GM23338 (cell line): Measurements from ENCODE around the gene NEURL1B. TPM values are rescaled to one million over a fixed set of nuclear protein-coding genes. Genes with fewer than 3 reads are reported as not detected.

Experiments used
- ATAC-seq: fragments of 200-7000 bp; cut with Tn5 transposase; 3 replicates; pipeline ENCODE4 v1.9.1; 2020
- DNase-seq: peaks from one replicate; pipeline ENCODE4 v3.0.0-alpha.2; 2015; ENCODE audit warnings: low spot score
- H2AFZ ChIP-seq: fragments of 200-600 bp; sonication (generic); 2 replicates; pipeline ENCODE4 v1.8.0; 2016; ENCODE audit warnings: antibody characterized with exemption, mild to moderate bottlenecking, moderate library complexity
- H3F3A ChIP-seq: fragments of 200-600 bp; sonication (generic); replicated peaks from 2 replicates; pipeline ENCODE4 v1.8.0; 2017; ENCODE audit warnings: antibody characterized with exemption, mixed run types, low read depth
- H3K27ac ChIP-seq: fragments of 200-600 bp; sonication (generic); 2 replicates; pipeline ENCODE4 v1.6.1; 2016; ENCODE audit warnings: low read depth
- H3K27me3 ChIP-seq: fragments of 200-600 bp; sonication (generic); 2 replicates; pipeline ENCODE4 v1.8.0; 2016; ENCODE audit warnings: mild to moderate bottlenecking, mixed run types, moderate library complexity; ENCODE audit not compliant: insufficient read depth
- H3K36me3 ChIP-seq: fragments of 200-600 bp; sonication (generic); 2 replicates; pipeline ENCODE4 v1.8.0; 2016; ENCODE audit warnings: mild to moderate bottlenecking; ENCODE audit not compliant: insufficient read depth
- H3K4me1 ChIP-seq: fragments of 200-600 bp; sonication (generic); 2 replicates; pipeline ENCODE4 v1.8.0; 2016; ENCODE audit warnings: mild to moderate bottlenecking, moderate library complexity; ENCODE audit not compliant: insufficient read depth
- H3K4me2 ChIP-seq: fragments of 200-600 bp; sonication (generic); 2 replicates; pipeline ENCODE4 v1.7.1; 2017; ENCODE audit warnings: mixed run types
- H3K4me3 ChIP-seq: fragments of 200-600 bp; sonication (generic); 2 replicates; pipeline ENCODE4 v1.6.1; 2016; ENCODE audit warnings: mixed run types
- H3K79me2 ChIP-seq: fragments of 200-600 bp; sonication (generic); replicated peaks from 2 replicates; pipeline ENCODE4 v1.8.0; 2017; ENCODE audit warnings: mild to moderate bottlenecking; ENCODE audit not compliant: insufficient read depth
- H3K9me2 ChIP-seq: fragments of 200-600 bp; sonication (generic); 2 replicates; pipeline ENCODE4 v1.8.0; 2017; ENCODE audit not compliant: insufficient read depth
- H4K20me1 ChIP-seq: fragments of 200-600 bp; sonication (generic); replicated peaks from 2 replicates; pipeline ENCODE4 v1.8.0; 2017; ENCODE audit warnings: mild to moderate bottlenecking; ENCODE audit not compliant: insufficient read depth
- H3K27ac Mint-ChIP-seq: 2 replicates; pipeline ENCODE4 v1.8.0; 2020; ENCODE audit warnings: inconsistent platforms, mild to moderate bottlenecking, moderate library complexity, mixed read lengths
- H3K27me3 Mint-ChIP-seq: 3 replicates; pipeline ENCODE4 v1.8.0; 2022; ENCODE audit warnings: low read depth, mild to moderate bottlenecking, moderate library complexity, mixed read lengths, inconsistent platforms; ENCODE audit not compliant: insufficient read depth, poor library complexity
- H3K36me3 Mint-ChIP-seq: 3 replicates; pipeline ENCODE4 v1.8.0; 2021; ENCODE audit warnings: low read depth, mild to moderate bottlenecking, inconsistent platforms, moderate library complexity, mixed read lengths
- H3K4me1 Mint-ChIP-seq: 3 replicates; pipeline ENCODE4 v1.8.0; 2020; ENCODE audit warnings: mild to moderate bottlenecking, inconsistent platforms, mixed read lengths
- H3K4me3 Mint-ChIP-seq: 3 replicates; pipeline ENCODE4 v1.8.0; 2021; ENCODE audit warnings: moderate library complexity, mild to moderate bottlenecking, inconsistent platforms, mixed read lengths
- H3K9me3 Mint-ChIP-seq: 3 replicates; pipeline ENCODE4 v1.8.0; 2020; ENCODE audit warnings: moderate library complexity, mild to moderate bottlenecking, inconsistent platforms, mixed read lengths
- CREB1 ChIP-seq: fragments of 250-450 bp; sonication (Bioruptor Pico); IDR thresholded peaks from 2 replicates; pipeline ENCODE4 v1.5.0; 2020; ENCODE audit warnings: low read depth, mild to moderate bottlenecking, moderate library complexity
- EZH2 ChIP-seq: fragments of 200-600 bp; sonication (generic); IDR thresholded peaks from one replicate; pipeline ENCODE4 v1.8.0; 2017; ENCODE audit warnings: antibody characterized with exemption, mild to moderate bottlenecking, low read depth; ENCODE audit not compliant: unreplicated experiment
- EZH2phosphoT487 ChIP-seq: fragments of 200-600 bp; sonication (generic); IDR thresholded peaks from one replicate; pipeline ENCODE4 v1.8.1; 2018; ENCODE audit warnings: antibody characterized with exemption; ENCODE audit not compliant: unreplicated experiment
- NANOG ChIP-seq: IDR thresholded peaks from 2 replicates; pipeline ENCODE4 v1.6.1; 2016; ENCODE audit warnings: antibody characterized with exemption, borderline replicate concordance
- POLR2AphosphoS5 ChIP-seq: IDR thresholded peaks from 2 replicates; pipeline ENCODE4 v1.6.1; 2016; ENCODE audit warnings: antibody characterized with exemption, low read depth
- STAT1 ChIP-seq: IDR thresholded peaks from one replicate; pipeline ENCODE4 v1.6.1; 2016; ENCODE audit warnings: antibody characterized with exemption; ENCODE audit not compliant: unreplicated experiment
- ZNF114 ChIP-seq: fragments of 250-450 bp; sonication (Bioruptor Pico); IDR thresholded peaks from 2 replicates; pipeline ENCODE4 v1.5.0; 2020; ENCODE audit warnings: mild to moderate bottlenecking, moderate library complexity
- ZNF331 ChIP-seq: fragments of 250-450 bp; sonication (Bioruptor Pico); IDR thresholded peaks from 2 replicates; pipeline ENCODE4 v1.5.0; 2020; ENCODE audit warnings: low read depth, mild to moderate bottlenecking, moderate library complexity
- polyA plus RNA-seq: library from polyadenylated mRNA; unstranded; fragments of >200 nt; fragmentation: Nextera tagmentation; extraction: Ambion mirVana; gene quantifications from 2 replicates; pipeline ENCODE4 v1.2.1, GENCODE V29; 2016
- total RNA-seq: library from RNA; depleted of rRNA; stranded (reverse); fragments of >200 nt; shearing (Covaris generic); gene quantifications from 2 replicates; pipeline ENCODE4 v1.2.3, GENCODE V29; 2014
- TF ChIP-seq, protein P1 (sequence below): IDR thresholded peaks from one replicate; pipeline ENCODE4 v1.6.1; 2018; ENCODE audit warnings: antibody characterized with exemption; ENCODE audit not compliant: unreplicated experiment
- TF ChIP-seq, protein P2 (sequence below): IDR thresholded peaks from 2 replicates; pipeline ENCODE4 v1.6.1; 2016; ENCODE audit warnings: antibody characterized with exemption
- TF ChIP-seq, protein P3 (sequence below), 2 experiments: fragments of 200-600 bp in 1 of 2; sonication (generic) in 1 of 2; conservative IDR thresholded peaks; 2 replicates each; pipeline versions ENCODE4 v1.5.1 to v1.6.1; 2016 to 2017; ENCODE audit warnings: antibody characterized with exemption in 2 of 2, low read depth in 2 of 2, mild to moderate bottlenecking in 2 of 2, moderate library complexity in 1 of 2

NEURL1B gene
- total and polyA plus RNA-seq, 2 experiments from 2014 or later, result 1.9 to 13.3 TPM

DNA sequence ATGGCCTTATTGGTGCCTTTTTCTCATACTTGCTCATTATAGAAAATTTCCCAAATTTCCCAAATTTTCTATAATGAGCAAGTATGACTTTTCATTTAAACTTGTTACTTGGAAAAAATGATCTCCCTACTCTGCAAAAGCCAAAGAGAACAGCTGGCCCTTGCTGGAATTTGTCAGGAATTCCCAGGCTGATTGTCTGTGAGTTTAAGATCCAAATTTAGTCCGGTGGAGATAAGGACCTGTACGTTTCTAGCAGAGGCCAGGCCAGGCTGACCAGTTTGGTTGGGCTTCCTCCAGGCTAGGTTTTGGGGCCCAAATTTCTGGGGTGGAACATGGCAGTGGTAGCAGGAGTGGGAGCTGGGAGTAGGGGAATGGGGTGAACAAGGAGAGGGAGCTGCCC, 51.9 kb downstream of the NEURL1B start:
- Mint-ChIP-seq H3K4me3 (no peak overlapping the region), H3K9me3 (no peaks in the 10 kb centered on the region), H3K27me3 (peaks cover 14% of the 10 kb centered on the region), H3K36me3 (no peaks in the 10 kb centered on the region; the same call in 2 of the 3 replicates), H3K27ac (0 out of 2 replicates have a peak overlapping the region, but pooled peaks have one; percentile 48), H3K4me1 (peaks cover 26% of the 10 kb centered on the region)
- ATAC-seq (no peak), DNase-seq (no peak)
- Histone ChIP-seq H3K36me3 (no peaks in the 10 kb centered on the region), H3K4me1 (no peaks in the 10 kb centered on the region; the same call in 1 of the 2 replicates), H3K27ac (no peak overlapping the region), H3K27me3 (peaks cover 8% of the 10 kb centered on the region; the same call in 1 of the 2 replicates), H4K20me1 (no peaks in the 10 kb centered on the region), H3F3A (no peaks in the 10 kb centered on the region), H3K4me2 (no peak overlapping the region), H3K79me2 (no peaks in the 10 kb centered on the region), H3K4me3 (no peak overlapping the region), H2AFZ (no peak overlapping the region), H3K9me2 (no peaks in the 10 kb centered on the region)
- TF ChIP-seq, protein P1, sequence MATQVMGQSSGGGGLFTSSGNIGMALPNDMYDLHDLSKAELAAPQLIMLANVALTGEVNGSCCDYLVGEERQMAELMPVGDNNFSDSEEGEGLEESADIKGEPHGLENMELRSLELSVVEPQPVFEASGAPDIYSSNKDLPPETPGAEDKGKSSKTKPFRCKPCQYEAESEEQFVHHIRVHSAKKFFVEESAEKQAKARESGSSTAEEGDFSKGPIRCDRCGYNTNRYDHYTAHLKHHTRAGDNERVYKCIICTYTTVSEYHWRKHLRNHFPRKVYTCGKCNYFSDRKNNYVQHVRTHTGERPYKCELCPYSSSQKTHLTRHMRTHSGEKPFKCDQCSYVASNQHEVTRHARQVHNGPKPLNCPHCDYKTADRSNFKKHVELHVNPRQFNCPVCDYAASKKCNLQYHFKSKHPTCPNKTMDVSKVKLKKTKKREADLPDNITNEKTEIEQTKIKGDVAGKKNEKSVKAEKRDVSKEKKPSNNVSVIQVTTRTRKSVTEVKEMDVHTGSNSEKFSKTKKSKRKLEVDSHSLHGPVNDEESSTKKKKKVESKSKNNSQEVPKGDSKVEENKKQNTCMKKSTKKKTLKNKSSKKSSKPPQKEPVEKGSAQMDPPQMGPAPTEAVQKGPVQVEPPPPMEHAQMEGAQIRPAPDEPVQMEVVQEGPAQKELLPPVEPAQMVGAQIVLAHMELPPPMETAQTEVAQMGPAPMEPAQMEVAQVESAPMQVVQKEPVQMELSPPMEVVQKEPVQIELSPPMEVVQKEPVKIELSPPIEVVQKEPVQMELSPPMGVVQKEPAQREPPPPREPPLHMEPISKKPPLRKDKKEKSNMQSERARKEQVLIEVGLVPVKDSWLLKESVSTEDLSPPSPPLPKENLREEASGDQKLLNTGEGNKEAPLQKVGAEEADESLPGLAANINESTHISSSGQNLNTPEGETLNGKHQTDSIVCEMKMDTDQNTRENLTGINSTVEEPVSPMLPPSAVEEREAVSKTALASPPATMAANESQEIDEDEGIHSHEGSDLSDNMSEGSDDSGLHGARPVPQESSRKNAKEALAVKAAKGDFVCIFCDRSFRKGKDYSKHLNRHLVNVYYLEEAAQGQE, result no peak
- TF ChIP-seq, protein P2, sequence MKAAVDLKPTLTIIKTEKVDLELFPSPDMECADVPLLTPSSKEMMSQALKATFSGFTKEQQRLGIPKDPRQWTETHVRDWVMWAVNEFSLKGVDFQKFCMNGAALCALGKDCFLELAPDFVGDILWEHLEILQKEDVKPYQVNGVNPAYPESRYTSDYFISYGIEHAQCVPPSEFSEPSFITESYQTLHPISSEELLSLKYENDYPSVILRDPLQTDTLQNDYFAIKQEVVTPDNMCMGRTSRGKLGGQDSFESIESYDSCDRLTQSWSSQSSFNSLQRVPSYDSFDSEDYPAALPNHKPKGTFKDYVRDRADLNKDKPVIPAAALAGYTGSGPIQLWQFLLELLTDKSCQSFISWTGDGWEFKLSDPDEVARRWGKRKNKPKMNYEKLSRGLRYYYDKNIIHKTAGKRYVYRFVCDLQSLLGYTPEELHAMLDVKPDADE, result no peak
- TF ChIP-seq NANOG (no peak), CREB1 (CRISPR knock-in tag) (no peak)

DNA sequence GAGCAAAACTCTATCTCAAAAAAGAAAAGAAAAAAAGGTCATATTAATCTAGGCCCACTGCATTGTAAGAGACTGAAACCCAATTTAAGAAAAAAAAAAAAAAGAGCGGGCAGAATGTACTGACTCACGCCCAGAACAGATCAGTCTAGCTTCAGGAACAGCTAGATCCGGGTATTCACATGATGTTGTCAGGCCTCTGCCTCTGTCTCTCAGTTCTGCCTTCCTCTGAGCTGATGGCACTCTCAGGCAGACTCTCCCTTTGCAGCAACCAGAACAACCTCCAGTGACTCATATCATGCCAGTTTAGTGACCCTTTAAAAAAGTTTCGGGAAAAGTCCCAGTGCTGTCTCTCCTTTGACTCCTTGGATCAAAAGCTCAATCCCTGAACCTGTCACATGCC, 53.0 kb downstream of the NEURL1B start:
- H3K36me3 Mint-ChIP-seq, result no peaks in the 10 kb centered on the region; the same call in 2 of the 3 replicates
- H3F3A ChIP-seq, result no peaks in the 10 kb centered on the region
- H3K27ac ChIP-seq, result no peak overlapping the region
- H3K4me1 ChIP-seq, result no peaks in the 10 kb centered on the region; the same call in 1 of the 2 replicates
- peaks cover 10% of the 10 kb centered on the region for H3K27me3 Mint-ChIP-seq
- H3K9me2 ChIP-seq, result no peaks in the 10 kb centered on the region
- H3K4me3 Mint-ChIP-seq, result no peak overlapping the region
- H3K79me2 ChIP-seq, result no peaks in the 10 kb centered on the region
- no peak overlapping the region for H3K4me3 ChIP-seq
- H2AFZ ChIP-seq, result no peak overlapping the region
- ATAC-seq, result no peak
- no peaks in the 10 kb centered on the region for H3K36me3 ChIP-seq
- H3K4me2 ChIP-seq, result no peak overlapping the region
- no peaks in the 10 kb centered on the region for H4K20me1 ChIP-seq
- H3K27me3 ChIP-seq, result peaks cover 8% of the 10 kb centered on the region; the same call in 1 of the 2 replicates
- no peak overlapping the region for H3K27ac Mint-ChIP-seq
- peaks cover 21% of the 10 kb centered on the region for H3K4me1 Mint-ChIP-seq
- no peaks in the 10 kb centered on the region for H3K9me3 Mint-ChIP-seq
- DNase-seq, result no peak
- TF ChIP-seq STAT1 (no peak), CREB1 (CRISPR knock-in tag) (no peak), NANOG (no peak), EZH2phosphoT487 (no peak), ZNF114 (no peak), EZH2 (no peak), ZNF331 (CRISPR knock-in tag) (no peak), POLR2AphosphoS5 (no peak)
- TF ChIP-seq, protein P1, result no peak
- TF ChIP-seq, protein P3, sequence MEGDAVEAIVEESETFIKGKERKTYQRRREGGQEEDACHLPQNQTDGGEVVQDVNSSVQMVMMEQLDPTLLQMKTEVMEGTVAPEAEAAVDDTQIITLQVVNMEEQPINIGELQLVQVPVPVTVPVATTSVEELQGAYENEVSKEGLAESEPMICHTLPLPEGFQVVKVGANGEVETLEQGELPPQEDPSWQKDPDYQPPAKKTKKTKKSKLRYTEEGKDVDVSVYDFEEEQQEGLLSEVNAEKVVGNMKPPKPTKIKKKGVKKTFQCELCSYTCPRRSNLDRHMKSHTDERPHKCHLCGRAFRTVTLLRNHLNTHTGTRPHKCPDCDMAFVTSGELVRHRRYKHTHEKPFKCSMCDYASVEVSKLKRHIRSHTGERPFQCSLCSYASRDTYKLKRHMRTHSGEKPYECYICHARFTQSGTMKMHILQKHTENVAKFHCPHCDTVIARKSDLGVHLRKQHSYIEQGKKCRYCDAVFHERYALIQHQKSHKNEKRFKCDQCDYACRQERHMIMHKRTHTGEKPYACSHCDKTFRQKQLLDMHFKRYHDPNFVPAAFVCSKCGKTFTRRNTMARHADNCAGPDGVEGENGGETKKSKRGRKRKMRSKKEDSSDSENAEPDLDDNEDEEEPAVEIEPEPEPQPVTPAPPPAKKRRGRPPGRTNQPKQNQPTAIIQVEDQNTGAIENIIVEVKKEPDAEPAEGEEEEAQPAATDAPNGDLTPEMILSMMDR (conservative IDR thresholded peaks at IDR 0.05; ENCODE audit: low read depth in 2 of 2), result no peak
- TF ChIP-seq, protein P2, result no peak
